Transverse colon (tissue), 1 donor: ENCODE measurements around the gene PARVA.

Experiments
- EP300 ChIP-seq: sonication (generic); formaldehyde crosslinking; IDR thresholded peaks from one replicate; pipeline ENCODE4 v1.6.1; 2017; ENCODE audit warnings: antibody characterized with exemption, low read depth
- POLR2A ChIP-seq: fragments of 450-650 bp; IDR thresholded peaks from one replicate; pipeline ENCODE4 v1.6.1; 2016; ENCODE audit warnings: antibody characterized with exemption, mild to moderate bottlenecking, moderate library complexity

DNA sequence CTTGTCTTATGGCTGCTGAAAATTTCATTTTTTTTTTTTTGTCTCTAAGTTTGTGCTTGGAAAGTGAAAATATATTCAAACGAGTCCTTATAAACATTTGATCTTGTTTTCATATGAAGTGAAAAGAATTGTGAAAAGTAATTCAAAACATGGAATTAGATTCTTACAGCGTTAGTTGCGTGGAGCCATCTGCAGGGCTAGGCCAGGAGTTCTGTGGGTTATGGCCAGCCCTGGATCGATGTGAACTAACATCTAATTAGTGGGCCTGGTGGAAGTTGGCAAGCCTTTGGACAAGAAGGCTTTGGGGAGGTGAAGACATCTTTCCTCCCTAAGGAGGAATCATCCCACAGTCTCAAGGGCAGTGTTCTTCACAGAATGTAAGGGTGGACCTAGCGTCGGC, 37.2 kb downstream of the PARVA start:
- TF ChIP-seq EP300 = no peak
- TF ChIP-seq POLR2A = no peak
